Bone marrow (tissue), 2 donors: ENCODE measurements around the gene ZNG1C.
"Not testable (repeated sequence)": the region's sequence is repeated elsewhere in the genome, so short reads cannot be mapped to it uniquely, and the experiment has no call there.

Experiments
- DNase-seq, 2 donors: peaks; one replicate each; lab custom pipeline; 2025; lab: John Stamatoyannopoulos, UW

ZNG1C gene

DNA sequence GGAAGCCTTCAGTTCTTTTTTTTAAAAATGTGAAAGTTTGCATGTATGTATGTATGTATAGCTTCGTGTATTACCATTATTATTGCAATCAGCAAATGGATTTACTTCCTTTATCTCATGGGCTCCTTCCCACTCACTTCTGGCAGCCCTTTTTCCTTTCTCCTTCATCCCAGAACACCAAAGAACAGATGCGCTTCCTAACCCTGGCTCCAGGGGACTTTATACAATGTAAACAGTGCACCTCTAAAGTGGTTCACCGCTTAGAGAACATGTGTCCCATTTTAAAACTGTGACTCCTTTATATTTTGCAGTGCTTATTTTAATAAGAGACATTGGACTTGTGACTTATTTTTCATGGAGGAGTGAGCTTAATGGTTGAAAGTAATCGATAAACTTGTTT lies 101.5 kb downstream of the ZNG1C start:
- not testable (repeated sequence) for DNase-seq

DNA sequence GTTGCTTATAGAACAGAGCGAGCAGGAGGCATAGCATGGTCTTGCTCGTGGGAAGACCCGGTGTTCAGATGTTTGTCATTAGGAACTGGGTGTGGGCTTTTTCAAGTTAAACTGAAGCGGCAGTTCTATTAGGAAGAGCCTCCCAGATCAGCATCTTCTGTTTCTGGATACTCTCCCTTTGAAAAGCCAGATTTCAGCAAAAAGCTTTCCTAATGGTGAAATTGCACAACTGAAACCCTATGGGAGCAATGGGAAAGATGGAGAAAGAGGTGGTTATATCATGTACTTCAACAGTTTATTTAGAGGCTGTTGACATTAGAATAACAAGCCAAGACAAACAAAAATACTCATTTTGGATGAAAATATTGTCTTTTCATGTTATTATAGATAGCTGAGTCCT lies 102.2 kb downstream of the ZNG1C start:
- DNase-seq: not testable (repeated sequence)
